ENCODE results near the gene TEKT4.
"Not testable (repeated sequence)": the region's sequence is repeated elsewhere in the genome, so short reads cannot be mapped to it uniquely, and the experiment has no call there.

DNA sequence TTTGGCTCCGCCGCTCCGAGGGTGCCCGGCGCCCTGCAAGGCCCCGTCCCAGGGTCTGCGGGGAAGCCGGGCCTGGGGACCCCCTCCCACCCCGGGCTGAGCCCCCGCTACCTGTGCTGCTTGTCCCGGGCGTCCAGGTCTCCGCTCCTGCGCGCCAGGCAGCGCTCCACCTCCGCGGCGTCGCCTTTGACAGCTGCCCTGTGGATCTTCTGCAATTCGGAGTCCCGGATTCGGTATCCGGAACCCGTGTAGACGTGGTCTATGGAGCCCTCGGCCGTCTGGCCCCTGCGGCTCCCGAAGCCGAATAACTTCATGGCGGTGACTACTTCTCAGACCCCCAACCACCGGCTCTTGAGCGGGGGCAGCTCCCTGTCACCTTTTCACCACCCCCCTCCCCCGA lies 14.4 kb upstream of the TEKT4 start:
- TF ChIP-seq, protein P1, sequence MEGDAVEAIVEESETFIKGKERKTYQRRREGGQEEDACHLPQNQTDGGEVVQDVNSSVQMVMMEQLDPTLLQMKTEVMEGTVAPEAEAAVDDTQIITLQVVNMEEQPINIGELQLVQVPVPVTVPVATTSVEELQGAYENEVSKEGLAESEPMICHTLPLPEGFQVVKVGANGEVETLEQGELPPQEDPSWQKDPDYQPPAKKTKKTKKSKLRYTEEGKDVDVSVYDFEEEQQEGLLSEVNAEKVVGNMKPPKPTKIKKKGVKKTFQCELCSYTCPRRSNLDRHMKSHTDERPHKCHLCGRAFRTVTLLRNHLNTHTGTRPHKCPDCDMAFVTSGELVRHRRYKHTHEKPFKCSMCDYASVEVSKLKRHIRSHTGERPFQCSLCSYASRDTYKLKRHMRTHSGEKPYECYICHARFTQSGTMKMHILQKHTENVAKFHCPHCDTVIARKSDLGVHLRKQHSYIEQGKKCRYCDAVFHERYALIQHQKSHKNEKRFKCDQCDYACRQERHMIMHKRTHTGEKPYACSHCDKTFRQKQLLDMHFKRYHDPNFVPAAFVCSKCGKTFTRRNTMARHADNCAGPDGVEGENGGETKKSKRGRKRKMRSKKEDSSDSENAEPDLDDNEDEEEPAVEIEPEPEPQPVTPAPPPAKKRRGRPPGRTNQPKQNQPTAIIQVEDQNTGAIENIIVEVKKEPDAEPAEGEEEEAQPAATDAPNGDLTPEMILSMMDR (IDR thresholded peaks at IDR 0.05) = not testable (repeated sequence)
- TF ChIP-seq POLR2A (IDR thresholded peaks at IDR 0.05) = not testable (repeated sequence)

Data from lower leg skin (tissue), 3 donors.